Measurements from ENCODE around the gene TNK1. TPM values are rescaled to one million over a fixed set of nuclear protein-coding genes. Genes with fewer than 3 reads are reported as not detected.
"Not testable (repeated sequence)": the region's sequence is repeated elsewhere in the genome, so short reads cannot be mapped to it uniquely, and the experiment has no call there.

The TNK1 gene
- polyA plus RNA-seq, 3 donors = 2.1 to 8.0 (median 5.5) TPM

DNA sequence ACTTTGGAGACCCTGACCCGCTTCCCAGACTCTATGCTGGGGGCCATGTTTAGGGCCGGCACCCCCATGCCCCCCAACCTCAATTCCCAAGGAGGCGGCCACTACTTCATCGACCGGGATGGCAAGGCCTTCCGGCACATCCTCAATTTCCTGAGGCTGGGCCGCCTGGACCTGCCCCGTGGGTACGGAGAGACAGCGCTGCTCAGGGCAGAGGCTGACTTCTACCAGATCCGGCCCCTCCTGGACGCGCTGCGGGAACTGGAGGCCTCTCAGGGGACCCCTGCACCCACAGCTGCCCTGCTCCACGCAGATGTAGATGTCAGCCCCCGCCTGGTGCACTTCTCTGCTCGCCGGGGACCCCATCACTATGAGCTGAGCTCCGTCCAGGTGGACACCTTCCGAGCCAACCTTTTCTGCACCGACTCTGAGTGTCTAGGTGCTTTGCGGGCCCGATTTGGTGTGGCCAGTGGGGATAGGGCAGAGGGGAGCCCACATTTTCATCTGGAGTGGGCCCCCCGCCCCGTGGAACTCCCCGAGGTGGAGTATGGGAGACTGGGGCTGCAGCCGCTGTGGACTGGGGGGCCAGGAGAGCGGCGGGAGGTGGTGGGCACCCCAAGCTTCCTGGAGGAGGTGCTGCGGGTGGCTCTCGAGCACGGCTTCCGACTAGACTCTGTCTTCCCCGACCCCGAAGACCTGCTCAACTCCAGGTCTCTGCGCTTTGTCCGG lies 27.8 kb upstream of the TNK1 start:
- 88 to 90% (median 88%) methylated on average over 37 of the region's 37 CpGs for WGBS, 3 donors
- H3K27ac ChIP-seq (ENCODE audit: low read depth, low read length) = no peak overlapping the region

DNA sequence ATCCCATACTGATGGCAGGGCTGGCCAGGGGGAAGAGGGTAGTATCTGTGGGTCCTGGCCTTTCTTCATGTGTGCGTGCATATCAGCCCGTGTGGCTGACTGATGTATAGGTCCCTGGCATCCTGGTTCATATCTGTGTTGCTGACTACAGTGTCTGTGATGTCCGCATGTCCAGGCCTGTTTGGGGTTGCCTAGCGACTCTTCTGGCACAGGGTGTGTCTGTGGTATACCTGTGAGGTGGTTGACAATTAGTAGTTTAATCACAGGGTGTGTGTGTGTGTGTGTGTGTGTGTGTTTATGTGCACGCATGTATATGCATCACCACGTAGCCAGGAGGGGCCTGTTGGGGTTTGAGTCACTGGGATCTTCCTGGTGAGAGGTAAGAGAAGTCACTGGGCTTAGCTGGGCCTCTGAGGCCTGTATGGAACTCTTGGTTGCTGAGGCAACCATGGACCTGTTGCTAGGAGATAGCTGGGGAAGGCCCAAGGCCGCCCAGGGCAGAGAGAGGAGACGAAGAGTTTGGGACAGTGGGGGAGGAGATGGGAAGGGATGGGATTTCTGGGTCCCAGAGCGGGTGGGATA lies 26.5 kb upstream of the TNK1 start:
- WGBS, 3 donors = 65 to 83% (median 78%) methylated on average over 9 of the region's 9 CpGs
- no peak overlapping the region for H3K27ac ChIP-seq (ENCODE audit: low read depth, low read length)

DNA sequence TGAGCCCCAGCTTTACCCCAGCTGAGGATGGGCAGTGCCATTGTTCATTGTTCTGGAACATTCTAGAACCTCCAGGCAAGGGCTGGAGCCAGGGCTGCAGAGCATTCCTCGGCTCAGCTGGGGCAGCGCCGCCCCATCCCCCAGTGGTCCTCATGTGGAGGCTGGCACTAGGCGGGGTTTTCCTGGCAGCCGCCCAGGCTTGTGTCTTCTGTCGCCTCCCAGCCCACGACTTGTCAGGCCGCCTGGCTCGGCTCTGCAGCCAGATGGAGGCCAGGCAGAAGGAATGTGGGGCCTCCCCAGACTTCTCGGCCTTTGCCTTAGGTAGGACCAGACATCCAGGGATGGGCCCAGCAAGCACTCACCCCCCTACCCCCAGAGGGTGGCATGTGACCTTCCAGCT lies 25.8 kb upstream of the TNK1 start, which contains the start of gene TMEM95:
TMEM95 (plus strand) TSS at position 104 of the 400 bp plus-strand sequence; CDS start at position 153, 49 bp downstream.
- 64 to 73% (median 70%) methylated on average over 8 to 10 of the region's 10 CpGs for WGBS, 3 donors
- H3K27ac ChIP-seq (ENCODE audit: low read depth, low read length) = no peak within 1 kb of the TSS

DNA sequence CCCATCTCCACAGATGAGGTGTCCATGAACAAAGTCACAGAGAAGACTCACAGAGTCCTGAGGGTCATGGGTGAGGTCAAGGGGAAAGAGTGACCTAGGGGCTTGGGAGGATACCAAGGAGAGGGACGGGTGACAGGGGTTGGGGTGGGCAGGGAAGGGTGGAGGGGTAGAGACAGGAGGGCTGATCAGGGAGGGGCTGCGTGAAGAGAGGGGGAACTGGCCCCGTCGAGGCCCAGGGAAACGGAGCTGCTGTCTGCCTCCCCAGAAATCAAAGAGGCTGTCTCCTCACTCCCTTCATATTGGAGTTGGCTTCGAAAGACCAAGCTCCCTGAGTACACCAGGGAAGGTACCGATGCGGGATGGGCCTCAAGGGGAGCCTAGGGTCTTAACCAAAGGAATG lies 25.3 kb upstream of the TNK1 start:
- no peak overlapping the region for H3K27ac ChIP-seq (ENCODE audit: low read depth, low read length)
- 70 to 77% (median 75%) methylated on average over 8 of the region's 8 CpGs for WGBS, 3 donors

DNA sequence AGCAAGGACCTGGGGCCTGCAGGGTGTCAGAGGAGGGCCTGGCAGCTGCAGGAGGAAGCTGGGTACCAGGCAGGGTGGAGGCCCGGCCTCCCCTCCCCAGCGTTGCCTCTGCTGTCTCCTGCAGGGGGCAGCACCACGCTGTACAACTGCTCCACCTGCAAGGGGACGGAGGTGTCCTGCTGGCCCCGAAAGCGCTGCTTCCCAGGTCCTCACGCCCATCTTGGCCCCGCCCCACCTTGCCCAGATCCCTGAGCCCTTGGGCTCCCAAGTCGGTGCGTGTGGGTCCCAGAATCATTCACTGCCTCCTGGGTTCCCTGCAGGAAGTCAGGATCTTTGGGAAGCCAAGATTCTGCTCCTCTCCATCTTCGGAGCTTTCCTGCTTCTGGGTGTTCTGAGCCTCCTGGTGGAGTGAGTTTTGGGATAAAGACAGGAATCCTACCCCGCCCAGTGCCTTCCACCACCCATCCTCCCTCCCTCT lies 24.8 kb upstream of the TNK1 start:
- 6 to 9% (median 7%) methylated on average over 12 of the region's 12 CpGs for WGBS, 3 donors
- no peak overlapping the region for H3K27ac ChIP-seq (ENCODE audit: low read depth, low read length)

DNA sequence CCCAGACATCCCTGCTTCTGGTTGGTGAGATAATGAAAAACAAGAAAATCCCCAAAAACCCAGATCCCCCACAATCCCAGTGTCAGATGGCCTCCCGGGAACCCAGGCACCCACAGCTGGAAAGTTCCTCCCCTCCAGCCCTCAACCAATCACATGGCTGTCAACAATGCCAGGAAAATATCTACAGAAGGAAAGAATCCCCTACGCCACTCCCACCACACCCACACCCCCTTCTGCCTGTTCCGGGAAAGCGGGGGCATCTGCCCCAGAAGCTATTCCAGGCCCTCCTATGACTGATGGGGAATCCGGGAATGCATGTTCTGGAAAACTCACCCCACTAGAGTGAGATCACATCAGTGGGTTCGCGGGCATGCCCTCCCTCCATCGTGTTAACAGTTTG lies 24.1 kb upstream of the TNK1 start:
- WGBS, 3 donors = 50 to 63% (median 63%) methylated on average over 8 of the region's 8 CpGs
- H3K27ac ChIP-seq (ENCODE audit: low read depth, low read length) = no peak overlapping the region

DNA sequence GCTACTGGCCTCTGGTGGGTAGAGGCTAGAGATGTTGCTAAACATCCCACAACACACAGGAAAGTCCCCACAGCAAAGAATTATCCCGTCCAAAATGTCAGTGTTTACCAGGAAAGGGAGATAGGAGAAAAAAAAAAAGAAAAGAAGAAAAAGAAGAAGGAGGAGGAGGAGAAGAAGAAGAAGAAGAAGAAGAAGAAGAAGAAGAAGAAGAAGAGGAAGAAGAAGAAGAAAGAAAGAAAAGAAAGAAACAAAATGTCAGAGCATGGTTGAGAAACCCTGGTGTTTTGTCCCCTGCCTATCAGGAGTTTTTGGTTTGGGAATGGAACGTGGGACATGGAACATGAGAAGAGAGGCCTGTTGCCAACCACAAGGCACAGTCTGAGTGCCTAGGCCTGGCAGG lies 23.5 kb upstream of the TNK1 start:
- no peak overlapping the region for H3K27ac ChIP-seq (ENCODE audit: low read depth, low read length)
- 45 to 80% (median 59%) methylated on average over 2 of the region's 2 CpGs for WGBS, 3 donors

DNA sequence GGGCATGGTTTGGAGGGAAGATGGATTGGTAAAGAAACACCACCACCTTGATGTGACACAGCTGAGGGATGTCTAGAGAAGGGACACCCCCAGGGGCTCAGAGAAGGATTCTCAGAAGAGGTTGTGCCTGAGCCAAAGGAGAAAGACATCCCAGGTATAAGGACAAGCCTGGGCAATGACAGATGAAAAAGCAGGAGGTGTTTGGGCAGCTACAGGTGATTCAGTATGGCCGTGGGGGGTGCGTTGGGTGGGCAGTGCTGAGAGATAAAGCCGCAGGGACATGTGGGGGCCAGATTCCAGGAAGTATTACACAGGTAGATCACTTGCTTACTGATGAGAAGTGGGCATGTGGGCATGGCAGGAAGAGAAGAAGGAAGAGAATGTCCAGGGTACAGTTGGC lies 19.0 kb upstream of the TNK1 start:
- 58 to 65% (median 60%) methylated on average over 3 of the region's 3 CpGs for WGBS, 3 donors
- H3K27ac ChIP-seq (ENCODE audit: low read depth, low read length) = no peak overlapping the region

DNA sequence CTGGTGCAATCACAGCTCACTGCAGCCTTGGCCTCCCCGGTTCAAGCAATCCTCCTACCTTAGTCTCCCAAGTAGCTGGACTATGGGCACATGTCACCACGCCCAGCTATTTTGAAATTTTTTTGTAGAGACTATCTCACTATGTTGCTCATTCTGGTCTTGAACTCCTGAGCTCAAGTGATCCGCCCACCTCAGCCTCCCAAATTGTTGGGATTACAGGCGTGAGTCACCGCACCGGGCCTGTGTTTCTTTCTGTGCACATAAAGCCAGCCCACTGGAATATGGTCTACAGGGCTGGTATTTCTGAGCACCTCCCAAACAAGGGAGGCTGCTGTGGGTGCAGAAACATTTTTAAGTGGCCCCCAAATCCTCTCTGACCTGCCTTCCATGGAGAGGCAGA lies 17.6 kb upstream of the TNK1 start:
- no peak overlapping the region for H3K27ac ChIP-seq (ENCODE audit: low read depth, low read length)
- WGBS, 3 donors = 84 to 96% (median 94%) methylated on average over 6 of the region's 6 CpGs

DNA sequence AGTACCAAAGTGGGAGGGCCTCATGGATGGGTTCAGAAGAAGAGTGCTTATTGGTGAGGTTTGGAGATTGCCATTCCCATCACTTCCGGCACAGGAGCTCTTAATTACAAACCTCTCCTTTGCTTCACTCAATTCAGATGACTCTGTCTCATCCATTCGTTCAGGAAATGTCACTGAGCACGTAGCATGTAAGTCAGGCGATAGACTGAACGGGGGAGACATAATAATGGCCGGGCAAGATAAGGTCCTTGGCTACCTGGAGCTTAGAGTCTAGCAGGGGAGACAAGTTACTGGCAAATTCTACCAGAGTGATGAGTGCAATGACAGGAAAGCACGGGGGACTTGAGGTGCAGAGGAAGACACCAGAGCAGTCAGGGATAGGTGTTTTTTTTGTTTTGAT lies 14.9 kb upstream of the TNK1 start:
- WGBS, 3 donors = 90 to 93% (median 91%) methylated on average over 6 of the region's 7 CpGs
- not testable (repeated sequence) for H3K27ac ChIP-seq (ENCODE audit: low read depth, low read length)

DNA sequence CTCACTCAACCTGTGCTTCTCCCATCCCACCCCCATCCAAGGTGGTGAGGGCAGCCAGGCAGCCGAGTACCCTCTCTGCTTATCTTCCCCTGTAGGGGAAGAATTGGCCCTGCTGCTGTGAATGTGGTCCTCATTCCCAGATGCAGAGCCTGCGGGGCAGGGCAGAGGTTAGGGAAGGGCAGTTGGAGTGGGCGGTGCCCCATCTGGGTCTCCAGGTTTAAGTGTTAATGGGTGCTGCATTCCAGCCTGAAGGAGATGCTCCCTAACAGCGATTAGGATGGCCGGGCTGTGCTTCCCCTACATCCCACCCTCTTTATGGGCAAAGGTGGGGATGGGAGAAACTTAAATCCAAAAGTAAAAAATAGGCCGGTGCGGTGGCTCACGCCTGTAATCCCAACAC lies 13.8 kb upstream of the TNK1 start:
- 82 to 91% (median 86%) methylated on average over 8 of the region's 8 CpGs for WGBS, 3 donors
- no peak overlapping the region for H3K27ac ChIP-seq (ENCODE audit: low read depth, low read length)

DNA sequence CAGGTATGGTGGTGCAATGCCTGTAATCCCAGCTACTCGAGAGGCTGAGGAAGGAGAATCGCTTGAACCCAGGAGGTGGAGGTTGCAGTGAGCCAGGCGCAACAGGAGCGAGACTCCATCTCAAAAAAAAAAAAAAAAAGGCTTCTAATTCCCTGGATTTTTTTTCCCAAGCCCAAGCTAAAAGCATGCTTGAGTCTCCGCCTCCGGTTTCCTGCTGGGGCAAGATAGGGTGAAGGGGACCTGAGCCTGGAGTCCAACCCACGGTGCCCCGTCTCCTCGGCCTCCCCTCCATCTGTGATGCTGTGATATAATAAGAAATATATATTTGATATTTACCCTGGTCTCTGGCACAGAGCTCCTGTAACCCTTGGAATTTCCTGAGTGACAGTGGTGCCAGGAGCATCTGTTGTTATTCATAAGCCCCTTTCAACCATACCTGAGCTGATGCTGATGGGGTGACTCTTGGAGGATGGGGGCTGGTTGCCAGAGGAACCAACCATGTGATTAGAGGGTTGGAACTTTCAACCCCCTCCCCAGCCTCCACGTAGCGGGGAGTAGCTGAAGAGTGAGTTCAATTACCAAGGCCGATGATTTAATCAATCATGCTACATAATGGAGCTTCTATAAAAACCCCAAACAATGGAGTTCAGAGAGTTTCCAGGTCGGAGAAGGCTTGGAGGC lies 12.8 kb upstream of the TNK1 start:
- no peak overlapping the region for H3K27ac ChIP-seq (ENCODE audit: low read depth, low read length)
- 64 to 72% (median 67%) methylated on average over 13 of the region's 13 CpGs for WGBS, 3 donors

DNA sequence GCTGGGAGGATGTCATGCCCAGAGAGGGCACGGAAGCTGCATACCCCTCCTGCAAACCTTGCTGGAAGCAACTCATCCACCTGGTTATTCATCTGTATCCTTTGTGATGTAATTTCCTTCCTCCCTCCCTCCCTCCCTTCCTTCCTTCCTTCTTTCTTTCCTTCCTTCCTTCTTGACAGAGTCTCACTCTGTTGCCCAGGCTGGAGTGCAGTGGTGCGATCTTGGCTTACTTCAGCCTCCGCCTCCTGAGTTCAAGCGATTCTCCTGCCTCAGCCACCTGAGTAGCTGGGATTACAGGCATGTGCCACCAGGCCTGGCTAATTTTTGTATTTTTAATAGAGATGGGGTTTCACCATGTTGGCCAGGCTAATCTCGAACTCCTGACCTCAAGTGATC lies 12.3 kb upstream of the TNK1 start:
- 80 to 83% (median 81%) methylated on average over 5 of the region's 5 CpGs for WGBS, 3 donors
- not testable (repeated sequence) for H3K27ac ChIP-seq (ENCODE audit: low read depth, low read length)

DNA sequence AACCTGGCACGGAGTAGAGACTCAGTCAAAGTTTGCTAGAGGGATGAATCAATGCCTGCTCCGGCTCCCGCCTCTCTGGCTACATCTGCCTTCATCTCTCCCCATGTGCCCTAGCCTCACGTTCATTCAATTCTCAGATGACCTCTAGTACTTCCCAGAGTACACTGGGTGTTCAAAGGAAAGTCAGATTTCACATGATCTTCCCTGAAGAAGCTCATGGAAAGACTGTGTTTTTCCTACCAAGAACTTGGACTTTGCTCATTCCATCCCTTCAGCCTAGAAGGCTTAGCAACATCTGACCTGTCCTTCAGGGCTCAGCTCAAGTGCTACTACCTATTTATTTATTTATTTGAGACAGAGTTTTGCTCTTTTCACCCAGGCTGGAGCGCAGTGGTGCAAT lies 11.1 kb upstream of the TNK1 start:
- no peak overlapping the region for H3K27ac ChIP-seq (ENCODE audit: low read depth, low read length)
- 59 to 91% (median 79%) methylated on average over 5 of the region's 5 CpGs for WGBS, 3 donors

DNA sequence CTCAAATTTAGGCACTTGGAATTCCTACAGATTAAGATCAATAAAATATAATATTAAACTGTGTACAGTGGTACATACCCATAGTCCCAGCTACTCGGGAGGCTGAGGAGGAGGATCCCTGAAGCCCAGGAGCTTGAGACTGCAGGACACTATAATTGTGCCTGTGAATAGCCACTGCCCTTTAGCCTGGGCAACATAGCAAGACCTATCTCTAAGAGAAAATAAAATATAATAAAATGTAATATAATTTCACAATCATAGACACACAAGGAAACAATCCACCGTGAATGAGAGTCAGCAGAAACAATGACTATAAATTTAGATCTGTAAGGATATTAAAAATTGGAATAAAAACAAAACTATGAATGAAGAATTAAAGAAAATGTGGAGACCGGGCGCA lies 10.0 kb upstream of the TNK1 start:
- WGBS, 3 donors = 78 to 87% (median 85%) methylated on average over 4 of the region's 4 CpGs

DNA sequence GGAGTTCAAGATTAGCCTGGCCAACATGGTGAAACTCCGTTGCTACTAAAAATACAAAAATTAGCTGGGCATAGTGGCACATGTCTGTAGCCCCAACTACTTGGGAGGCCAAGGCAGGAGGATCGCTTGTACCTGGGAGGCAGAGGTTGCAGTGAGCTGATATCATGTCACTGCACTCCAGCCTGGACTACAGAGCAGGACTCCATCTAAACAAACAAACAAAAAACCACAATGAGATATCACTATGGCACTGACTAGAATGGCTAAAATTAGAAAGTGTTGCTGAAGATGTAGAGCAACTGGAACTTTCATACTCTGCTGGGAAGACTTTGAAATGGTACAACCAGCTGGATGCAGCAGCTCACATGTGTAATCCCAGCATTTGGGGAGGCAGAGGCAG lies 6.5 kb upstream of the TNK1 start:
- 89 to 95% (median 94%) methylated on average over 2 of the region's 2 CpGs for WGBS, 3 donors
- H3K27ac ChIP-seq (ENCODE audit: low read depth, low read length) = no peak overlapping the region

More for the DNA sequence above, 10.0 kb upstream of the TNK1 start:
- no peak overlapping the region for H3K27ac ChIP-seq (ENCODE audit: low read depth, low read length)

DNA sequence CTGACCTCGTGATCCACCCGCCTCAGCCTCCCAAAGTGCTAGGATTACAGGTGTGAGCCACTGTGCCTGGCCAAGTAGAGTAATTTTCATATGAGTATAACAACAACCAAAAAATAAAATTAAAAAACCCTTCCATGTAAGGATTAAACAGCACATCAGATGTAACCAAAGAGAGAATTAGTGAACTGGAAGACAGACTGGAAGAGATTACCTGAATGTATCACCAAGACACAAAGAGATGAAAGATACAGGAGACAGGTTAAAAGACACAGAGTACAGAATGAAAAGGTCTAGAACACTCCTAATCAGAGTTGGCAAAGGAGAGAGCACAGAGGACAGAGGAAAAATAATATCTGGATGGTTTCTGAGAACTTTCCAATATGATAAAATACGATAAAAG lies 1.8 kb upstream of the TNK1 start:
- WGBS, 3 donors = 96 to 98% (median 98%) methylated on average over 3 of the region's 3 CpGs
- no peak overlapping the region for H3K27ac ChIP-seq (ENCODE audit: low read depth, low read length)

DNA sequence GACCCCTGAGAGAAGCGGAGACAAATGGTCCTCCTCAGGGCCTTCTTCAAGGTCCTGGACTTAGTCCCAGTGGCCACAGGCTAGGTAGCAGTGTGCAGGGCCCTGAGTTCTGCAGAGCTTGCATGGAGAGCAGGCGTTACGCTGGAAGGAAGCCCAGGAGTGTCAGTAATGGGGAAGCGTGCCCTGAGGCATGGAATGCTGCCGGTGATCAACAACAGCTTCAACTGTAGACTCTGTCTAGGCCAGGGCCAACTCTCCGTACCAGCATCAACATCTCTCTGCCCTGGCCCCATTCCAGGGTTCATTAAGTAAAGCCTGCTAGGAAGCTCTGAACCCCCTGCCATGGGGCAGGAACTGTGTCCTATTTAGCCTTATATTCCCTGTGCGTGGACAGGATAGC lies 568 bp upstream of the TNK1 start:
- H3K27ac ChIP-seq (ENCODE audit: low read depth, low read length) = no peak overlapping the region
- 11 to 32% (median 30%) methylated on average over 7 of the region's 7 CpGs for WGBS, 3 donors

DNA sequence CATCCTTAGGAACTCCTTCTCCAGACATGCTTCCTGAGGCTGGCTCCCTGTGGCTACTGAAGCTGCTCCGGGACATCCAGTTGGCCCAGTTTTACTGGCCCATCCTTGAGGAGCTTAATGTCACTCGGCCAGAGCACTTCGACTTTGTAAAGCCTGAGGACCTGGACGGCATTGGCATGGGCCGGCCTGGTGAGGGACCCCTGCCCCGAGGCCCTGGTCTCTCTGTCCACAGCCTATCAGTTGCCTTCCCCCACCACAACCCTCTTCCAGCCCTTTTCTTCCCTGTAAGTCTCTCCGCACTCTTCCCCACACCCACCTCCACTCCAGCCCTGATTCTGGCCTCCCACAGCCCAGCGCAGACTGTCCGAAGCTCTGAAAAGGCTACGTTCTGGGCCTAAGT lies 2.0 kb downstream of the TNK1 start:
- H3K27ac ChIP-seq (ENCODE audit: low read depth, low read length) = no peak overlapping the region
- 90 to 93% (median 91%) methylated on average over 10 of the region's 10 CpGs for WGBS, 3 donors

DNA sequence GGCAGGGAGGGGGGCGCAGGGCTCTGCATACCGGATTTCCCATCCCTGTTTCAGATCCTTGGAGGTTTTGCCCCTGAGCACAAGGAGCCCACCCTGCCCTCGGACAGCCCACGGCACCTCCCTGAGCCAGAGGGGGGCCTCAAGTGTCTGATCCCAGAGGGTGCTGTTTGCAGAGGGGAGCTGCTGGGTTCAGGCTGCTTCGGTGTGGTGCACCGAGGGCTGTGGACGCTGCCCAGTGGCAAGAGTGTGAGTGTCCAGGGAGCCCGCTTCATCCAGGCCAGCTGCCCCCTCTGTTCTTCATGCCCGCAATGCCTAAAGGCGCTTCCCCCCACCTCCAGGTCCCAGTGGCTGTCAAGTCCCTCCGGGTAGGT lies 2.5 kb downstream of the TNK1 start:
- H3K27ac ChIP-seq (ENCODE audit: low read depth, low read length) = no peak overlapping the region
- WGBS, 3 donors = 76 to 88% (median 84%) methylated on average over 11 of the region's 11 CpGs
